Psoas muscle (tissue), 8 donors: ENCODE results near the gene GTPBP3. TPM values are rescaled to one million over a fixed set of nuclear protein-coding genes. Genes with fewer than 3 reads are reported as not detected.

Source experiments
- ATAC-seq, 4 donors: fragments of 200-7000 bp; cut with Tn5 transposase; one replicate each; pipeline ENCODE4 v1.9.1; 2020; ENCODE audit warnings: moderate library complexity in 3 of 4, mild to moderate bottlenecking in 2 of 4
- DNase-seq, 2 donors: peaks; one replicate each; pipeline ENCODE4 v3.0.0-alpha.2; 2020
- H3K27ac ChIP-seq: fragments of 200-600 bp; one replicate; pipeline ENCODE4 v1.8.0; 2022
- H3K27me3 ChIP-seq, 3 donors: fragments of 200-600 bp in 1 of 3; one replicate each; pipeline versions ENCODE4 v1.6.1 to v1.8.0; 2013 to 2022; ENCODE audit warnings: low read length in 2 of 3, mild to moderate bottlenecking in 2 of 3, moderate library complexity in 1 of 3; ENCODE audit not compliant: insufficient read depth in 3 of 3
- H3K36me3 ChIP-seq, 2 donors: fragments of 200-600 bp in 1 of 2; one replicate each; pipeline versions ENCODE4 v1.6.1 to v1.8.0; 2013 to 2022; ENCODE audit warnings: low read depth in 1 of 2, mild to moderate bottlenecking in 1 of 2, moderate library complexity in 1 of 2; ENCODE audit not compliant: insufficient read depth in 1 of 2
- H3K4me1 ChIP-seq: fragments of 200-600 bp; one replicate; pipeline ENCODE4 v1.8.0; 2022
- H3K4me3 ChIP-seq: fragments of 200-600 bp; one replicate; pipeline ENCODE4 v1.8.0; 2022; ENCODE audit warnings: mild to moderate bottlenecking
- H3K9me3 ChIP-seq: fragments of 200-600 bp; one replicate; pipeline ENCODE4 v1.8.0; 2022
- WGBS, 3 donors: extraction: QIAGEN DNeasy Blood & Tissue Kit; methylation state at CpG; one replicate each; pipeline versions ENCODE4 v1.1.6 to v1.1.7; 2013; 5-methylcytosine and 5-hydroxymethylcytosine counted together
- intact Hi-C, 2 donors: fragments of 100-400 bp; cut with DNase I; formaldehyde crosslinking; loops; one replicate each; pipeline versions ENCODE4 v1.11.0 to v1.14.2; 2022
- polyA plus RNA-seq, 3 donors: library from polyadenylated mRNA; stranded (reverse); fragments of 200-250 nt; gene quantifications; one replicate each; pipeline ENCODE4 v1.2.3, GENCODE V29; 2013
- total RNA-seq, 4 donors: library from RNA; stranded (reverse); fragmentation: NEBNext Ultra II Directional in 2 of 4; extraction: Animal tissue kit (Norgen Biotek cat#: 25700) in 2 of 4; gene quantifications; one replicate each; pipeline versions ENCODE4 v1.2.1 to v1.2.4, GENCODE V29; 2021 to 2023
- TF ChIP-seq, protein P1 (sequence below): fragments of 200-600 bp; IDR thresholded peaks from one replicate; pipeline ENCODE4 v1.8.0; 2022; ENCODE audit warnings: antibody characterized with exemption
- donor health status: healthy with polysubstance abuse.
- donor health status: DM: no; HTN: no; CAD: no; lungs with moderate emphysema.
- donor health status: Bipolar disorder and iron deficiency.
- donor health status: healthy.
- donor health status: DM: yes; HTN: yes; CAD: no.
- donor health status: DM: no; HTN: no; CAD: no.
- donor health status: DM: no; HTN: no; CAD: no.
- donor health status: DM: yes; HTN: yes; CAD: no.

Gene GTPBP3
- total and polyA plus RNA-seq, 7 donors = 6.2 to 16.5 (median 10.1) TPM

DNA sequence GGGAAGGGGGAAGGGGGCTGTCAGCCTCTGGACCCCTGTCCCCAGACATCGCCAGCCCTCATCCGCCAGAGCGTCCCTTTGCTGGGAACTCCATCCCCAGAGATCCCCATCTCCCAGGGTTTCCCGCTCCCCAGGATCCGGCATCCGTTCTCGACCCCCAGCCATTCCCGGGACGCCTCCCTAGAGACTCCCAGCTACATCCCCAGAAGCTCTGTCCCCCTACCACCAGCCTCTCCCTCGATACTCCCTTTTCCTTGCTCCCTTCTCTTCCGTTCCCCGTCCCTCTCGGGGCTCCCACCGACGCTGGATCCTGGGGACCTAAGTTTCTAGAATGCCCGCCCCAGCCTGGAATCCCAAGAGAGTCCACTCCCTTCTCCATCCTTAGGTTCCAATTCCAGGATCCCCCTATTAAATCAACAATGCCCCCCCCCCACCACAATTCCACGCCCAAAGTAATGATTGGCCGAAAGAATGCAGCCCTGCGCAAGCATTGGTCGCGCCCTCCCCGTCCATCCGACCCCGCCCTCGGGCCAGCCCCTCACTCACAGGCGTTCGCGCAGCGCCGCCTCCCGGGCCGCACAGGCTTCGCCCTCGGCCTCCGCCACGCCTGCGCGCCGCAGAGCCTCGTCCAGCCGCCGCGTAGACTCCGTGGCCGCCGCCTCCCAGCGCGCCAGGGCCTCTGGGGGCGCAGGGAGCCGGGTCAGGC, 53.5 kb downstream of the GTPBP3 start:
- H3K4me1 ChIP-seq = peaks cover 5% of the 10 kb centered on the region
- H3K9me3 ChIP-seq = peaks cover 11% of the 10 kb centered on the region
- 0 to 1% (median 1%) methylated on average over 49 to 50 of the region's 50 CpGs for WGBS, 3 donors
- ATAC-seq = peak; percentile 84 to 92 (median 88)
- TF ChIP-seq, protein P1, sequence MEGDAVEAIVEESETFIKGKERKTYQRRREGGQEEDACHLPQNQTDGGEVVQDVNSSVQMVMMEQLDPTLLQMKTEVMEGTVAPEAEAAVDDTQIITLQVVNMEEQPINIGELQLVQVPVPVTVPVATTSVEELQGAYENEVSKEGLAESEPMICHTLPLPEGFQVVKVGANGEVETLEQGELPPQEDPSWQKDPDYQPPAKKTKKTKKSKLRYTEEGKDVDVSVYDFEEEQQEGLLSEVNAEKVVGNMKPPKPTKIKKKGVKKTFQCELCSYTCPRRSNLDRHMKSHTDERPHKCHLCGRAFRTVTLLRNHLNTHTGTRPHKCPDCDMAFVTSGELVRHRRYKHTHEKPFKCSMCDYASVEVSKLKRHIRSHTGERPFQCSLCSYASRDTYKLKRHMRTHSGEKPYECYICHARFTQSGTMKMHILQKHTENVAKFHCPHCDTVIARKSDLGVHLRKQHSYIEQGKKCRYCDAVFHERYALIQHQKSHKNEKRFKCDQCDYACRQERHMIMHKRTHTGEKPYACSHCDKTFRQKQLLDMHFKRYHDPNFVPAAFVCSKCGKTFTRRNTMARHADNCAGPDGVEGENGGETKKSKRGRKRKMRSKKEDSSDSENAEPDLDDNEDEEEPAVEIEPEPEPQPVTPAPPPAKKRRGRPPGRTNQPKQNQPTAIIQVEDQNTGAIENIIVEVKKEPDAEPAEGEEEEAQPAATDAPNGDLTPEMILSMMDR = peak; percentile 59
- intact Hi-C loops = no loop called here
- H3K4me3 ChIP-seq = peak overlapping the region; percentile 52
- no peaks in the 10 kb centered on the region for H3K36me3 ChIP-seq
- DNase-seq = peak; percentile 90 to 92
- H3K27ac ChIP-seq = no peak overlapping the region
- peaks cover 0 to 43% (median 10%) of the 10 kb centered on the region in 3 donors for H3K27me3 ChIP-seq

DNA sequence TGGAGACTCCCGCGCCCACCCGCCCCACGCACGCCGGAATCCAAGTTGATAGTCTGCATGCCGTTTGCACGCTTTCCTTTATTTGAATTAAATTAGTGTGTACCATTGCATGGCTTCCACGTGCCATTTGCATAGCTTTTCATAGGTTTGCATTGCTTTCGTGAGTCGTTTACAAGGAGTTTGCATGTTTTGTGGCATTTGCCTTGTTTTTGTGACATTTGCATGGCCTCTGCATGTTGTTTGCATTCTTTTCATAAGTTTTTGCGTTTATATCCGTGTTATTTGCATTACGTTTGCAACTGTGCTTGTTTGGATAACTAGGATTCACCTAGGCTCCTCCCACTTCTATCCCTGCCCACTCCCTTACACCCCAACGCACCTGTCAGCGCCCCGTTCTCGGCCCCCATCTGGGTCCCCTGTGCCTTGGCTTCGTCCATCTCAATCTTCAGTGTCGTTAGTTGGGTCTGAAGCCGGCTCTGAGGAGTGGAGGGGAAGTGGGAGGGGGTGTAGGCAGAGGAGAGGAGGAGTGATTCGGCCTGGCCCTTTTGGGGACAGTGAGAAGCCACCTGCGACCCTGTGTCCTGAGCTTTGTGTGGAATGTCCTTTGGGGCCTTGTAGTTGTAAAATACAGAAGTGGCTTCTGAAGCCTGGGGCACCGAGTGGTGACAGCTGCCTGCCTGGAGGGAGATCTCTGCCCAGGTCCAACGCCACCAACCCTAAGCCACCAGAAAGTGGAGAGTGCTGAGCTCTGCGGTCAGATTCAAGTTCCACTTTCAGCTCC, 54.2 kb downstream of the GTPBP3 start:
- intact Hi-C loops = no loop called here
- no peak for DNase-seq
- peaks cover 11% of the 10 kb centered on the region for H3K9me3 ChIP-seq
- peaks cover 5% of the 10 kb centered on the region for H3K4me1 ChIP-seq
- peaks cover 0 to 43% (median 10%) of the 10 kb centered on the region in 3 donors for H3K27me3 ChIP-seq
- TF ChIP-seq, protein P1 = no peak
- H3K27ac ChIP-seq = no peak overlapping the region
- peak in 1 of 4 donors; percentile 7 for ATAC-seq
- WGBS, 3 donors = 8 to 12% (median 10%) methylated on average over 26 of the region's 26 CpGs
- H3K36me3 ChIP-seq = no peaks in the 10 kb centered on the region
- H3K4me3 ChIP-seq = peak overlapping the region; percentile 52

Other genes starting within 250 kb of the GTPBP3 start
- gene USE1, start 122.2 kb upstream of the GTPBP3 start, total RNA-seq = 10 to 100 TPM; 25.5 to 41.2 (median 30.5) TPM
- 10 to 100 TPM; 45.3 to 83.0 (median 57.1) TPM for gene USE1, start 122.2 kb upstream of the GTPBP3 start, polyA plus RNA-seq
- 10 to 100 TPM; 15.6 to 20.8 (median 18.5) TPM for gene OCEL1, start 111.3 kb upstream of the GTPBP3 start, total RNA-seq
- 10 to 100 TPM; 19.6 to 37.1 (median 24.0) TPM for gene OCEL1, start 111.3 kb upstream of the GTPBP3 start, polyA plus RNA-seq
- gene NR2F6, start 91.6 kb upstream of the GTPBP3 start, total RNA-seq = 10 to 100 TPM; 34.9 to 56.7 (median 41.1) TPM
- 10 to 100 TPM; 21.1 to 51.3 (median 27.9) TPM for gene NR2F6, start 91.6 kb upstream of the GTPBP3 start, polyA plus RNA-seq
- gene USHBP1, start 72.8 kb upstream of the GTPBP3 start, total RNA-seq = 1 to 10 TPM; 2.6 to 8.6 (median 3.3) TPM
- gene USHBP1, start 72.8 kb upstream of the GTPBP3 start, polyA plus RNA-seq = 1 to 10 TPM; 3.7 to 5.0 (median 4.0) TPM
- gene BABAM1, start 70.1 kb upstream of the GTPBP3 start, total RNA-seq = 10 to 100 TPM; 70.0 to 97.0 (median 88.7) TPM
- gene BABAM1, start 70.1 kb upstream of the GTPBP3 start, polyA plus RNA-seq = 100 to 1,000 TPM in 1 of 3 donors, 10 to 100 TPM in 2; 86.8 to 145 (median 92.9) TPM
- under 1 TPM in 2 of 4 donors, not detected in 2; 0.13 to 0.26 TPM for gene ANKLE1, start 55.7 kb upstream of the GTPBP3 start, total RNA-seq
- gene ANKLE1, start 55.7 kb upstream of the GTPBP3 start, polyA plus RNA-seq = under 1 TPM; 0.07 to 0.20 (median 0.10) TPM
- 10 to 100 TPM in 1 of 4 donors, 1 to 10 TPM in 3; 6.1 to 17.9 (median 7.6) TPM for gene ABHD8, start 34.1 kb upstream of the GTPBP3 start, total RNA-seq
- 10 to 100 TPM; 12.3 to 26.8 (median 15.0) TPM for gene ABHD8, start 34.1 kb upstream of the GTPBP3 start, polyA plus RNA-seq
- 100 to 1,000 TPM; 105 to 217 (median 139) TPM for gene MRPL34, start 31.7 kb upstream of the GTPBP3 start, total RNA-seq
- gene MRPL34, start 31.7 kb upstream of the GTPBP3 start, polyA plus RNA-seq = 100 to 1,000 TPM; 330 to 558 (median 365) TPM
- 10 to 100 TPM; 21.5 to 35.4 (median 27.9) TPM for gene DDA1, start 28.0 kb upstream of the GTPBP3 start, total RNA-seq
- gene DDA1, start 28.0 kb upstream of the GTPBP3 start, polyA plus RNA-seq = 10 to 100 TPM; 47.2 to 90.4 (median 75.0) TPM
- gene ANO8, start 2.7 kb upstream of the GTPBP3 start, total RNA-seq = 10 to 100 TPM; 11.8 to 14.3 (median 12.9) TPM
- 10 to 100 TPM in 1 of 3 donors, 1 to 10 TPM in 2; 1.5 to 13.0 (median 4.3) TPM for gene ANO8, start 2.7 kb upstream of the GTPBP3 start, polyA plus RNA-seq
- 10 to 100 TPM; 16.0 to 23.7 (median 16.3) TPM for gene PLVAP, start 39.8 kb downstream of the GTPBP3 start, total RNA-seq
- gene PLVAP, start 39.8 kb downstream of the GTPBP3 start, polyA plus RNA-seq = 10 to 100 TPM in 2 of 3 donors, 1 to 10 TPM in 1; 6.5 to 46.0 (median 14.5) TPM
- under 1 TPM in 1 of 4 donors, not detected in 3; 0.51 TPM for gene CCDC194, start 56.6 kb downstream of the GTPBP3 start, total RNA-seq
- gene CCDC194, start 56.6 kb downstream of the GTPBP3 start, polyA plus RNA-seq = under 1 TPM in 1 of 3 donors, not detected in 2; 0.13 TPM
- 10 to 100 TPM; 18.3 to 47.7 (median 33.5) TPM for gene BST2, start 68.1 kb downstream of the GTPBP3 start, total RNA-seq
- 10 to 100 TPM; 29.8 to 40.8 (median 34.4) TPM for gene BST2, start 68.1 kb downstream of the GTPBP3 start, polyA plus RNA-seq
- gene MVB12A, start 82.5 kb downstream of the GTPBP3 start, total RNA-seq = 10 to 100 TPM; 15.6 to 23.7 (median 18.9) TPM
- gene MVB12A, start 82.5 kb downstream of the GTPBP3 start, polyA plus RNA-seq = 10 to 100 TPM; 29.4 to 79.7 (median 43.1) TPM
- under 1 TPM in 1 of 4 donors, not detected in 3; 0.39 TPM for gene TMEM221, start 111.1 kb downstream of the GTPBP3 start, total RNA-seq
- under 1 TPM in 2 of 3 donors, not detected in 1; 0.04 to 0.25 TPM for gene TMEM221, start 111.1 kb downstream of the GTPBP3 start, polyA plus RNA-seq
- 1 to 10 TPM in 1 of 4 donors, under 1 TPM in 3; 0.43 to 1.0 (median 0.72) TPM for gene NXNL1, start 123.4 kb downstream of the GTPBP3 start, total RNA-seq
- under 1 TPM in 2 of 3 donors, not detected in 1; 0.14 to 0.64 TPM for gene NXNL1, start 123.4 kb downstream of the GTPBP3 start, polyA plus RNA-seq
- gene SLC27A1, start 133.0 kb downstream of the GTPBP3 start, total RNA-seq = 10 to 100 TPM; 18.4 to 40.1 (median 27.9) TPM
- 10 to 100 TPM; 11.8 to 30.6 (median 24.1) TPM for gene SLC27A1, start 133.0 kb downstream of the GTPBP3 start, polyA plus RNA-seq
- 10 to 100 TPM; 14.8 to 17.3 (median 16.3) TPM for gene PGLS, start 174.1 kb downstream of the GTPBP3 start, total RNA-seq
- 10 to 100 TPM; 11.7 to 53.5 (median 18.3) TPM for gene PGLS, start 174.1 kb downstream of the GTPBP3 start, polyA plus RNA-seq
- 10 to 100 TPM; 19.8 to 27.7 (median 23.3) TPM for gene COLGALT1, start 218.1 kb downstream of the GTPBP3 start, total RNA-seq
- gene COLGALT1, start 218.1 kb downstream of the GTPBP3 start, polyA plus RNA-seq = 10 to 100 TPM; 15.3 to 34.8 (median 21.4) TPM